Measurements from ENCODE around the gene ADCY6. TPM values are rescaled to one million over a fixed set of nuclear protein-coding genes. Genes with fewer than 3 reads are reported as not detected.

The ADCY6 gene
- total and polyA plus RNA-seq, 4 donors, result 39.9 to 90.2 (median 55.1) TPM

- WGBS (ENCODE audit: insufficient coverage), result 97% methylated on average over 4 of the region's 4 CpGs
- Histone ChIP-seq H3K4me3 (ENCODE audit: low read depth, low read length) (no peak overlapping the region), H3K27me3 (ENCODE audit: control insufficient read depth, insufficient read depth, low read length) (no peaks in the 10 kb centered on the region), H3K4me1 (ENCODE audit: control insufficient read depth, insufficient read depth, low read length) (peaks cover 18% of the 10 kb centered on the region), H3K27ac (ENCODE audit: low read depth, low read length) (no peak overlapping the region), H3K36me3 (ENCODE audit: control insufficient read depth, insufficient read depth, low read length) (peaks cover 64% of the 10 kb centered on the region), H3K9me3 (ENCODE audit: control insufficient read depth, insufficient read depth, low read length) (no peaks in the 10 kb centered on the region)
- no peak for DNase-seq (ENCODE audit: low read depth in 4 of 6, low spot score in 6 of 6)
Measured at GRCh38 chr12:48767047-48767446, 21.8 kb downstream of the ADCY6 start.

- Histone ChIP-seq H3K36me3 (ENCODE audit: control insufficient read depth, insufficient read depth, low read length) (peaks cover 51% of the 10 kb centered on the region), H3K27ac (ENCODE audit: low read depth, low read length) (no peak overlapping the region)
Measured at GRCh38 chr12:48765753-48766162, 23.1 kb downstream of the ADCY6 start.

GRCh38 chr12:48764521-48764920 is 24.4 kb downstream of the ADCY6 start:
- no peak overlapping the region for H3K27ac ChIP-seq (ENCODE audit: low read depth, low read length)
- H3K9me3 ChIP-seq (ENCODE audit: control insufficient read depth, insufficient read depth, low read length), result no peaks in the 10 kb centered on the region
- H3K4me3 ChIP-seq (ENCODE audit: low read depth, low read length), result no peak overlapping the region
- 88% methylated on average over 1 of the region's 2 CpGs for WGBS (ENCODE audit: insufficient coverage)
- H3K4me1 ChIP-seq (ENCODE audit: control insufficient read depth, insufficient read depth, low read length), result peaks cover 18% of the 10 kb centered on the region
- peaks cover 45% of the 10 kb centered on the region for H3K36me3 ChIP-seq (ENCODE audit: control insufficient read depth, insufficient read depth, low read length)
- no peaks in the 10 kb centered on the region for H3K27me3 ChIP-seq (ENCODE audit: control insufficient read depth, insufficient read depth, low read length)
- DNase-seq (ENCODE audit: low read depth in 4 of 6, low spot score in 6 of 6), result no peak

More at GRCh38 chr12:48765753-48766162, 23.1 kb downstream of the ADCY6 start:
- 84% methylated on average over 3 of the region's 5 CpGs for WGBS (ENCODE audit: insufficient coverage)
- no peak for DNase-seq (ENCODE audit: low read depth in 4 of 6, low spot score in 6 of 6)
- H3K9me3 ChIP-seq (ENCODE audit: control insufficient read depth, insufficient read depth, low read length), result no peaks in the 10 kb centered on the region
- H3K4me1 ChIP-seq (ENCODE audit: control insufficient read depth, insufficient read depth, low read length), result peaks cover 18% of the 10 kb centered on the region
- no peak overlapping the region for H3K4me3 ChIP-seq (ENCODE audit: low read depth, low read length)
- H3K27me3 ChIP-seq (ENCODE audit: control insufficient read depth, insufficient read depth, low read length), result no peaks in the 10 kb centered on the region

- Histone ChIP-seq H3K27me3 (ENCODE audit: control insufficient read depth, insufficient read depth, low read length) (no peaks in the 10 kb centered on the region), H3K9me3 (ENCODE audit: control insufficient read depth, insufficient read depth, low read length) (no peaks in the 10 kb centered on the region), H3K36me3 (ENCODE audit: control insufficient read depth, insufficient read depth, low read length) (no peaks in the 10 kb centered on the region), H3K27ac (ENCODE audit: low read depth, low read length) (no peak overlapping the region), H3K4me1 (ENCODE audit: control insufficient read depth, insufficient read depth, low read length) (no peaks in the 10 kb centered on the region), H3K4me3 (ENCODE audit: low read depth, low read length) (no peak overlapping the region)
- no peak for DNase-seq (ENCODE audit: low read depth in 4 of 6, low spot score in 6 of 6)
Measured at GRCh38 chr12:48758737-48759136, 30.2 kb downstream of the ADCY6 start.

- Histone ChIP-seq H3K27me3 (ENCODE audit: control insufficient read depth, insufficient read depth, low read length) (no peaks in the 10 kb centered on the region), H3K4me1 (ENCODE audit: control insufficient read depth, insufficient read depth, low read length) (no peaks in the 10 kb centered on the region)
- WGBS (ENCODE audit: insufficient coverage), result 67% methylated on average over 2 of the region's 4 CpGs
Measured at GRCh38 chr12:48758186-48758585, 30.7 kb downstream of the ADCY6 start.

GRCh38 chr12:48750769-48751356 is 38.0 kb downstream of the ADCY6 start:
- Histone ChIP-seq H3K36me3 (ENCODE audit: control insufficient read depth, insufficient read depth, low read length) (no peaks in the 10 kb centered on the region), H3K4me1 (ENCODE audit: control insufficient read depth, insufficient read depth, low read length) (no peaks in the 10 kb centered on the region), H3K27ac (ENCODE audit: low read depth, low read length) (no peak overlapping the region), H3K4me3 (ENCODE audit: low read depth, low read length) (no peak overlapping the region), H3K9me3 (ENCODE audit: control insufficient read depth, insufficient read depth, low read length) (no peaks in the 10 kb centered on the region), H3K27me3 (ENCODE audit: control insufficient read depth, insufficient read depth, low read length) (peaks cover 2% of the 10 kb centered on the region)
- no CpG with 5 or more reads among the region's 2 CpGs for WGBS (ENCODE audit: insufficient coverage)
- DNase-seq (ENCODE audit: low read depth in 4 of 6, low spot score in 6 of 6), result no peak

More at GRCh38 chr12:48758186-48758585, 30.7 kb downstream of the ADCY6 start:
- DNase-seq (ENCODE audit: low read depth in 4 of 6, low spot score in 6 of 6), result no peak
- Histone ChIP-seq H3K36me3 (ENCODE audit: control insufficient read depth, insufficient read depth, low read length) (no peaks in the 10 kb centered on the region), H3K27ac (ENCODE audit: low read depth, low read length) (no peak overlapping the region), H3K9me3 (ENCODE audit: control insufficient read depth, insufficient read depth, low read length) (no peaks in the 10 kb centered on the region), H3K4me3 (ENCODE audit: low read depth, low read length) (no peak overlapping the region)

- Histone ChIP-seq H3K9me3 (ENCODE audit: control insufficient read depth, insufficient read depth, low read length) (no peaks in the 10 kb centered on the region), H3K4me3 (ENCODE audit: low read depth, low read length) (no peak overlapping the region), H3K27me3 (ENCODE audit: control insufficient read depth, insufficient read depth, low read length) (peaks cover 2% of the 10 kb centered on the region), H3K27ac (ENCODE audit: low read depth, low read length) (no peak overlapping the region), H3K4me1 (ENCODE audit: control insufficient read depth, insufficient read depth, low read length) (no peaks in the 10 kb centered on the region), H3K36me3 (ENCODE audit: control insufficient read depth, insufficient read depth, low read length) (no peaks in the 10 kb centered on the region)
- WGBS (ENCODE audit: insufficient coverage), result 100% methylated on average over 1 of the region's 1 CpG
- no peak for DNase-seq (ENCODE audit: low read depth in 4 of 6, low spot score in 6 of 6)
Measured at GRCh38 chr12:48750215-48750614, 38.7 kb downstream of the ADCY6 start.

GRCh38 chr12:48744251-48745008 is 44.5 kb downstream of the ADCY6 start:
- Histone ChIP-seq H3K27ac (ENCODE audit: low read depth, low read length) (no peak overlapping the region), H3K4me3 (ENCODE audit: low read depth, low read length) (no peak overlapping the region), H3K27me3 (ENCODE audit: control insufficient read depth, insufficient read depth, low read length) (peaks cover 5% of the 10 kb centered on the region), H3K36me3 (ENCODE audit: control insufficient read depth, insufficient read depth, low read length) (no peaks in the 10 kb centered on the region), H3K9me3 (ENCODE audit: control insufficient read depth, insufficient read depth, low read length) (no peaks in the 10 kb centered on the region), H3K4me1 (ENCODE audit: control insufficient read depth, insufficient read depth, low read length) (no peaks in the 10 kb centered on the region)
- no CpG with 5 or more reads among the region's 9 CpGs for WGBS (ENCODE audit: insufficient coverage)
- DNase-seq (ENCODE audit: low read depth in 4 of 6, low spot score in 6 of 6), result no peak

GRCh38 chr12:48739618-48740269 is 49.1 kb downstream of the ADCY6 start:
- DNase-seq (ENCODE audit: low read depth in 4 of 6, low spot score in 6 of 6), result no peak
- Histone ChIP-seq H3K27me3 (ENCODE audit: control insufficient read depth, insufficient read depth, low read length) (peaks cover 3% of the 10 kb centered on the region), H3K9me3 (ENCODE audit: control insufficient read depth, insufficient read depth, low read length) (no peaks in the 10 kb centered on the region), H3K27ac (ENCODE audit: low read depth, low read length) (no peak overlapping the region), H3K4me1 (ENCODE audit: control insufficient read depth, insufficient read depth, low read length) (no peaks in the 10 kb centered on the region), H3K4me3 (ENCODE audit: low read depth, low read length) (no peak overlapping the region), H3K36me3 (ENCODE audit: control insufficient read depth, insufficient read depth, low read length) (no peaks in the 10 kb centered on the region)
- WGBS (ENCODE audit: insufficient coverage), result 50% methylated on average over 2 of the region's 5 CpGs

Data from spinal cord (tissue), 10 donors.